Loucy (cell line): ENCODE measurements around the gene CFAP73.

Experiments
- EZH2phosphoT487 ChIP-seq: fragments of 200-600 bp; IDR thresholded peaks from 2 replicates; pipeline ENCODE4 v1.6.1; 2018; ENCODE audit warnings: antibody characterized with exemption, mild to moderate bottlenecking, moderate library complexity, borderline replicate concordance
- TF ChIP-seq, protein P1 (sequence below): fragments of 200-600 bp; sonication (generic); conservative IDR thresholded peaks from 2 replicates; pipeline ENCODE4 v1.5.1; 2014; ENCODE audit warnings: mild to moderate bottlenecking, antibody characterized with exemption, low read length

DNA sequence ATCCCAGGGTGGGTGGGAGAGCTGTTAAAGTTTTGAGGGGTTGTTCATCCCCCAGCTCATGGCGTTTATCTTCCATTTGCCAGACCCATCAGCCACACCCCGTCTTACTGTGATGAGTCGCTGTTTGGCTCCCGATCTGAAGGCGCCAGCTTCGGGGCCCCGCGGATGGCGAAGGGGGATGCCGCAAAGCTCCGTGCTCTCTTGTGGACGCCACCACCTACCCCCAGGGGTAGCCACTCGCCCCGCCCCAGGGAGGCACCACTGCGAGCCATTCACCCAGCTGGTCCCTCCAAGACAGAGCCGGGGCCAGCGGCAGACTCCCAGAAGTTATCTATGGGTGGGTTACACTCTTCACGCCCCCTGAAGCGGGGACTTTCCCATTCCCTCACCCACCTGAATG lies 41.7 kb downstream of the CFAP73 start:
- TF ChIP-seq, protein P1, sequence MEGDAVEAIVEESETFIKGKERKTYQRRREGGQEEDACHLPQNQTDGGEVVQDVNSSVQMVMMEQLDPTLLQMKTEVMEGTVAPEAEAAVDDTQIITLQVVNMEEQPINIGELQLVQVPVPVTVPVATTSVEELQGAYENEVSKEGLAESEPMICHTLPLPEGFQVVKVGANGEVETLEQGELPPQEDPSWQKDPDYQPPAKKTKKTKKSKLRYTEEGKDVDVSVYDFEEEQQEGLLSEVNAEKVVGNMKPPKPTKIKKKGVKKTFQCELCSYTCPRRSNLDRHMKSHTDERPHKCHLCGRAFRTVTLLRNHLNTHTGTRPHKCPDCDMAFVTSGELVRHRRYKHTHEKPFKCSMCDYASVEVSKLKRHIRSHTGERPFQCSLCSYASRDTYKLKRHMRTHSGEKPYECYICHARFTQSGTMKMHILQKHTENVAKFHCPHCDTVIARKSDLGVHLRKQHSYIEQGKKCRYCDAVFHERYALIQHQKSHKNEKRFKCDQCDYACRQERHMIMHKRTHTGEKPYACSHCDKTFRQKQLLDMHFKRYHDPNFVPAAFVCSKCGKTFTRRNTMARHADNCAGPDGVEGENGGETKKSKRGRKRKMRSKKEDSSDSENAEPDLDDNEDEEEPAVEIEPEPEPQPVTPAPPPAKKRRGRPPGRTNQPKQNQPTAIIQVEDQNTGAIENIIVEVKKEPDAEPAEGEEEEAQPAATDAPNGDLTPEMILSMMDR, result no peak
- no peak for TF ChIP-seq EZH2phosphoT487
